ENCODE results near the gene BIN1. TPM values are rescaled to one million over a fixed set of nuclear protein-coding genes. Genes with fewer than 3 reads are reported as not detected.
A peak's percentile ranks its signal among the peaks of the same experiment; 100 is the strongest.

BIN1 gene
- total RNA-seq, 1 experiment from 2014 or later, result 58.6 TPM

DNA sequence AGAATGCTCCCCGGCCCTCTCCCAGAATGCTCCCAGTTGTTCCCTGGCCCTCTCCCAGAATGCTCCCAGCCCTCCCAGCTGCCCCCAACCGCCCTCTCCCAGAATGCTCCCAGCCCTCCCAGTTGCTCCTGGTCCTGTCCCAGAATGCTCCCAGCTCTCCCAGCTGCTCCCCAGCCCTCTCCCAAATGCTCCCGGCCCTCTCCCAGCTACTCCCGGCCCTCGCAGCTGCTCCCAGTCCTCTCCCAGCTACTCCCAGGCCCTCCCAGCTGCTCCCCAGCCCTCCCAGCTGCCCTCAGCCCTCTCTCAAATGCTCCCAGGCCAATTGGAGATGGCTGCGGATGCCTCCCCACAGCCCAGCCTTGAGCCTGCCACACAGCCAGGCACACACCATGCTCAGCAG is 31.1 kb downstream of the BIN1 start:
- TF ChIP-seq SIN3A (IDR thresholded peaks at IDR 0.05; ENCODE audit: borderline replicate concordance, insufficient read depth, low read depth, low read length), result no peak
- no peak for TF ChIP-seq POLR2AphosphoS5 (IDR thresholded peaks at IDR 0.05; ENCODE audit: low read depth, low read length)
- TF ChIP-seq TCF7L2 (IDR thresholded peaks at IDR 0.05; ENCODE audit: low read depth, low read length), result no peak
- TF ChIP-seq, protein P1, sequence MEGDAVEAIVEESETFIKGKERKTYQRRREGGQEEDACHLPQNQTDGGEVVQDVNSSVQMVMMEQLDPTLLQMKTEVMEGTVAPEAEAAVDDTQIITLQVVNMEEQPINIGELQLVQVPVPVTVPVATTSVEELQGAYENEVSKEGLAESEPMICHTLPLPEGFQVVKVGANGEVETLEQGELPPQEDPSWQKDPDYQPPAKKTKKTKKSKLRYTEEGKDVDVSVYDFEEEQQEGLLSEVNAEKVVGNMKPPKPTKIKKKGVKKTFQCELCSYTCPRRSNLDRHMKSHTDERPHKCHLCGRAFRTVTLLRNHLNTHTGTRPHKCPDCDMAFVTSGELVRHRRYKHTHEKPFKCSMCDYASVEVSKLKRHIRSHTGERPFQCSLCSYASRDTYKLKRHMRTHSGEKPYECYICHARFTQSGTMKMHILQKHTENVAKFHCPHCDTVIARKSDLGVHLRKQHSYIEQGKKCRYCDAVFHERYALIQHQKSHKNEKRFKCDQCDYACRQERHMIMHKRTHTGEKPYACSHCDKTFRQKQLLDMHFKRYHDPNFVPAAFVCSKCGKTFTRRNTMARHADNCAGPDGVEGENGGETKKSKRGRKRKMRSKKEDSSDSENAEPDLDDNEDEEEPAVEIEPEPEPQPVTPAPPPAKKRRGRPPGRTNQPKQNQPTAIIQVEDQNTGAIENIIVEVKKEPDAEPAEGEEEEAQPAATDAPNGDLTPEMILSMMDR (IDR thresholded peaks at IDR 0.05), result no peak
- Histone ChIP-seq H3K36me3 (ENCODE audit: control insufficient read depth, insufficient read depth, low read length) (no peaks in the 10 kb centered on the region), H3K4me3 (ENCODE audit: low read depth in 2 of 2, low read length in 2 of 2) (no peak overlapping the region), H3K9me3 (ENCODE audit: control insufficient read depth, insufficient read depth, low read depth, low read length) (no peaks in the 10 kb centered on the region), H3K4me1 (ENCODE audit: control insufficient read depth, insufficient read depth, low read length) (peaks cover 8% of the 10 kb centered on the region), H3K27me3 (ENCODE audit: control insufficient read depth, insufficient read depth, low read length) (no peaks in the 10 kb centered on the region), H3K27ac (ENCODE audit: low read length) (no peak overlapping the region)
- POLR2A ChIA-PET, result interaction anchor here (0.6 kb wide), 1 partner anchor 223 kb away, joined by 4 read pairs; no protein-coding TSS in a partner anchor
- intact Hi-C loops (cut with micrococcal nuclease; ENCODE audit: unreplicated experiment) (no loop called here), in situ Hi-C loops (cut with HindIII; ENCODE audit: low pct_unique_long_range_greater_than_20kb, low sequenced_read_pairs) (no loop called here)
- ATAC-seq, result no peak
- no TSS peak for BruUV-seq (replicated peaks)
- CTCF ChIA-PET, result no interaction called here
- DNase-seq (ENCODE audit: low read depth, low spot score), result no peak

DNA sequence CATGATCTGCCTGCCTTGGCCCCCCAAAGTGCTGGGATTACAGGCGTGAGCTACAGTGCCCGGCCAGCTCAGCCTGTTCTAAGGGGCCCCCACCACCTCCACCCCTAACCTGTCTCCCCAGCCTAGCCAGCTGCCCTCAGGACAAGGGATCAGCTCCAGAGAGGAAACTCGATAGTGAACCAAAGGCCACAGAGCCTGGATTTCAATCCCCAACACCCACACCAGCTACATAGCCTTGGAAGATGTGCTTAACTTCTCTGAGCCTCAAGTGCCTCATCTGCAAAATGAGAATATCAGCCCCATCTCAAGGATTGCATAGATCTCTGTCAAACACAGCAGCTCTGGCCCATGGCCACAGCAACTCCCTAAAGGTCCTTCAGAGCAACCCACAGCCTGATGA is 32.0 kb downstream of the BIN1 start:
- no peaks in the 10 kb centered on the region for H3K27me3 ChIP-seq (ENCODE audit: control insufficient read depth, insufficient read depth, low read length)
- intact Hi-C loops (cut with micrococcal nuclease; ENCODE audit: unreplicated experiment) (no loop called here), in situ Hi-C loops (cut with HindIII; ENCODE audit: low pct_unique_long_range_greater_than_20kb, low sequenced_read_pairs) (no loop called here)
- no peak overlapping the region for H3K4me3 ChIP-seq (ENCODE audit: low read depth in 2 of 2, low read length in 2 of 2)
- peaks cover 6% of the 10 kb centered on the region for H3K4me1 ChIP-seq (ENCODE audit: control insufficient read depth, insufficient read depth, low read length)
- no peak overlapping the region for H3K27ac ChIP-seq (ENCODE audit: low read length)
- ChIA-PET CTCF (no interaction called here), POLR2A (no interaction called here)
- no peaks in the 10 kb centered on the region for H3K36me3 ChIP-seq (ENCODE audit: control insufficient read depth, insufficient read depth, low read length)
- ATAC-seq, result no peak
- no peaks in the 10 kb centered on the region for H3K9me3 ChIP-seq (ENCODE audit: control insufficient read depth, insufficient read depth, low read depth, low read length)
- TF ChIP-seq, protein P1 (IDR thresholded peaks at IDR 0.05), result no peak
- BruUV-seq (replicated peaks), result no TSS peak
- no peak for DNase-seq (ENCODE audit: low read depth, low spot score)

DNA sequence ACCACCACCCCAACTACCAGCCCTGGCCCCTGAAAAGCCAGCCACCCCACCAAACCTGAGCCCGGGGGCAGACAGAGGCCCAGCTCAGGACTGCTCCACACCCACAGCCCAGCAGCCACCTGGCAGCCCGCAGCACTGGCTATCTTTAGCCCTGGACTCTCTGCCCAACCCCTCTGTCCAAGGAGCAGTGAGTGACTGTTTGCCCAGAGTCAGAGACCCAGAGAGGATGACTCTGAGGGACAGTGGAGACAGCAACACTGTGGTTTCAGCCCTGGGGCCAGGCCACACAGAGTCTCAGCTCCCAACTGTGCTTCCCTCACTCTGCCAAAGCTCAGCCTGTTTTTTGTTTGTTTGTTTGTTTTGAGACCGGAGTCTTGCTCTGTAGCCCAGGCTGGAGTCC is 32.6 kb downstream of the BIN1 start:
- Histone ChIP-seq H3K27me3 (ENCODE audit: control insufficient read depth, insufficient read depth, low read length) (no peaks in the 10 kb centered on the region), H3K36me3 (ENCODE audit: control insufficient read depth, insufficient read depth, low read length) (no peaks in the 10 kb centered on the region), H3K4me3 (ENCODE audit: low read depth in 2 of 2, low read length in 2 of 2) (no peak overlapping the region), H3K27ac (ENCODE audit: low read length) (no peak overlapping the region), H3K4me1 (ENCODE audit: control insufficient read depth, insufficient read depth, low read length) (peaks cover 6% of the 10 kb centered on the region), H3K9me3 (ENCODE audit: control insufficient read depth, insufficient read depth, low read depth, low read length) (no peaks in the 10 kb centered on the region)
- TF ChIP-seq, protein P1 (IDR thresholded peaks at IDR 0.05), result no peak
- TF ChIP-seq TCF7L2 (IDR thresholded peaks at IDR 0.05; ENCODE audit: low read depth, low read length) (no peak), POLR2AphosphoS5 (IDR thresholded peaks at IDR 0.05; ENCODE audit: low read depth, low read length) (no peak), SIN3A (IDR thresholded peaks at IDR 0.05; ENCODE audit: borderline replicate concordance, insufficient read depth, low read depth, low read length) (no peak)
- ATAC-seq (peak; percentile 43), DNase-seq (ENCODE audit: low read depth, low spot score) (no peak)
- ChIA-PET POLR2A (no interaction called here), CTCF (no interaction called here)
- no TSS peak for BruUV-seq (replicated peaks)
- in situ Hi-C loops (cut with HindIII; ENCODE audit: low pct_unique_long_range_greater_than_20kb, low sequenced_read_pairs), result no loop called here
- intact Hi-C loops (cut with micrococcal nuclease; ENCODE audit: unreplicated experiment), result no loop called here

Data from Panc1 (cell line).